Measurements from ENCODE around the gene JMJD6.
"Not testable (repeated sequence)": the region's sequence is repeated elsewhere in the genome, so short reads cannot be mapped to it uniquely, and the experiment has no call there.

Gene JMJD6

GRCh38 chr17:76736349-76737081 is 10.1 kb upstream of the JMJD6 start:
- peak; percentile 85 for DNase-seq

- no peak for DNase-seq
These were observed 9.4 kb upstream of the JMJD6 start for GRCh38 chr17:76735586-76736348.

- no peak for DNase-seq
These were observed 8.6 kb upstream of the JMJD6 start for GRCh38 chr17:76735006-76735405.

GRCh38 chr17:76734080-76734840 is 7.9 kb upstream of the JMJD6 start:
- DNase-seq = no peak

- DNase-seq = no peak
These were observed 7.2 kb upstream of the JMJD6 start for GRCh38 chr17:76733618-76733957.

- DNase-seq = no peak
These were observed 6.6 kb upstream of the JMJD6 start for GRCh38 chr17:76732734-76733617.

- not testable (repeated sequence) for DNase-seq
These were observed 5.7 kb upstream of the JMJD6 start for GRCh38 chr17:76731800-76732733.

- DNase-seq = no peak
These were observed 1.5 kb upstream of the JMJD6 start for GRCh38 chr17:76727745-76728456.

GRCh38 chr17:76726776-76727718 is 641 bp upstream of the JMJD6 start, which contains the start of gene METTL23:
Gene METTL23, plus strand, starts transcription at chr17:76726839. Its CDS starts 2,872 bp downstream, at chr17:76729711.
- peak; percentile 89 for DNase-seq

GRCh38 chr17:76725580-76726230 is 701 bp downstream of the JMJD6 start:
- peak; percentile 69 for DNase-seq

- DNase-seq = no peak
These were observed 2.6 kb downstream of the JMJD6 start for GRCh38 chr17:76723812-76724211.

GRCh38 chr17:76722977-76723376 is 3.4 kb downstream of the JMJD6 start:
- not testable (repeated sequence) for DNase-seq

GRCh38 chr17:76722279-76722678 is 4.1 kb downstream of the JMJD6 start:
- no peak for DNase-seq

GRCh38 chr17:76721463-76721862 is 4.9 kb downstream of the JMJD6 start:
- DNase-seq = no peak

GRCh38 chr17:76720941-76721340 is 5.5 kb downstream of the JMJD6 start:
- no peak for DNase-seq

GRCh38 chr17:76720211-76720610 is 6.2 kb downstream of the JMJD6 start:
- DNase-seq = no peak

- no peak for DNase-seq
These were observed 7.9 kb downstream of the JMJD6 start for GRCh38 chr17:76718516-76718915.

GRCh38 chr17:76716839-76717215 is 9.6 kb downstream of the JMJD6 start:
- DNase-seq = no peak
